DMS53 treated with DMSO at 0.1 percent for 48 hours (cell line): ENCODE results near the gene HIGD1C.

Experiments
- DNase-seq: peaks from one replicate; lab custom pipeline; 2025; ENCODE audit not compliant: unreplicated experiment; lab: John Stamatoyannopoulos, UW

Gene HIGD1C

DNA sequence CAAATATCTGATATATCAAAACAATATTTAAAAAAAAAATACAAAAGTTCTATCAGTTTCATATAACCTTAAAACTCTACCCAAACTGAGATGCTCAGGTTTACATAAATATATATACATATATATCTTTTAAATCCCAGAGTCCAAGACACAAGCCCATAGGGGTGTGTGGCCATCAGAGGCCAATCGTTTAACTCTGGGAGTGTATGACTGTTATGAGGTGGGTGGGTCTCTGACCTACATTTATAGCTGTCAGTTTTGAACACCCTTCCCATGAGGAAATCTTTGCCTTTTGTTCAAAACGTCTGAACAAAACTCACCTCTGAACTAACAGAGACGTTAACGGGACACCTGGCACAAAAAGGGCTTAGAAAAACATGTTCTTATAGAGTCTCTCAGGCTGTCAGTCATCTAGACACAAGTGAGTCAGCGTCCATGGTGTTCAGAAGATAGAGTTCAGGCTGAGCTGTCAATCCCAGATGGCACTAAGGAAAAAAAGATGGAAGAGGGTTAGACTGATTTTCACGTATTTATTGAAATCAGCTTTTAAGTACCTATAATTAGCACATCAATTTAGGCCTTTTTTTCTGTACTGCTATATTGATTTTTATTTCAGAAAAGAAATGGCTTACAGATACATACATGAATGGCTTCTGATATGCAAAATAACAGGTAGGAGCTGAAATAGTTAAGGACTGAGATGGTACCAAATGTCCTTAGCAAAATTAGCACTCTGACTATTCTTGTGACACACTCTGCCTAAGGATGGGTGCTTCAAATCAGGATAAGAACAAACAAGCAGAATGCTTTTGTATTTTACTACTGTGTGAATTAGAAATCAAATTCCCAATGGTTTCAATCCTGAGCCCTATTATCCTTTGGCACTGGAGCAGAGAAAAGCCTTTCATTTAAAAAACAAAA lies 29.2 kb downstream of the HIGD1C start:
- DNase-seq = no peak

GRCh38 chr12:50984586-50985298 lies 32.4 kb downstream of the HIGD1C start:
- no peak for DNase-seq

GRCh38 chr12:50985322-50985721 lies 33.0 kb downstream of the HIGD1C start:
- DNase-seq = no peak

DNA sequence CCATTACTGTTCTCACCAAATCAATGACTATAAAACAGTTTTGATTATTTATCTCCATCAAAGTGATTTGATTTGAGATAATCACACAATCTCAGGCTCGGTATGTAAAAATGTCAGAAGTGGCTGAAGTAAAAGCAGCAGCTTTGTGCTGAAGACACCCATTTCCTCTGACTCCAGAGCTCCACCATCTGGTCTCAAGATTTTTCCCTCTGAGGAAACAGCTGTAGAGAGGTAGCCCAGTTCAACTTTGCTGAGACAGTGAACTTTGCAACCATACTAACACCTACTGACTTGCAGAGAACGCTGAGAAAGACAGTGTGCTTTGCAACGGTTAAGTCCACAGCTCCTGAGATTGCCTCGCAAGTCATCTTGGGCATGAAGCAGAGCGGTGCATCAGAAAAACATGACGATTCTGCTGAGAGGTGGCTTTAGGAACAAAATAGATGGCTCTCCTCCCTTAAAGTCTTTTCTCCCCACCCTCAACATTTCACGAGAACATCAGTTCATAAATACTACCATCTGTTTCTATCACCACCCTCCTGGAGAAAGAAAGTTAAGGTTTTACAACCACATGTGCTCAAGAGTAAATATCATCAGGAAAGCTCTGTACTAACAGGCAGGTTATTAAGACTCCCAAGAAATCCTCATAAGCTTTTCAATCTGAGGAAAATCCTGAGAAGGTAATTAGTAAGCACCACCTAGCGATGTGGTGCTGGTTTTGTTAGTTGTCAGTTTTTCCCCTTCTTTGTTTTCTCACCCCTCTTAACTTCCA lies 34.8 kb downstream of the HIGD1C start:
- DNase-seq = peak; percentile 7

DNA sequence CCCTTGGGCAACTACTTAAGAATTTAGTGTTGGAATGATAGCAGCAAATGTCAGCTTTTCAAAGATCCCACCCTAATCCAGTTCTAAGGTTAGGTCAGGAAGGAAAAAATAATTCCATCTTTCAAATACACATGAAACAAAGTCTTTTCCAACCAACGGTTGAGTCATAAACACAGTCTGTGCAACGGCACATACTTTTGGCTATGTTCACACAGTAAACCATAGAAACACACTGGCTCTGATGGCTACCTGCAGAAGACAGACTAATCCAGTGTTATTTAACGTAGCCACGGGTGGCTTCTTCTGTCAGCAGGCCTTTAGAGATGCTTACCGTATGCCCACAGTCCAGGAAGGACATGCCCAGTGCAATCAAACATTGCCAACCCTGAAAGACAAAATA lies 35.7 kb downstream of the HIGD1C start:
- no peak for DNase-seq

- DNase-seq = no peak
Observed at GRCh38 chr12:50988871-50989270, 36.5 kb downstream of the HIGD1C start.

DNA sequence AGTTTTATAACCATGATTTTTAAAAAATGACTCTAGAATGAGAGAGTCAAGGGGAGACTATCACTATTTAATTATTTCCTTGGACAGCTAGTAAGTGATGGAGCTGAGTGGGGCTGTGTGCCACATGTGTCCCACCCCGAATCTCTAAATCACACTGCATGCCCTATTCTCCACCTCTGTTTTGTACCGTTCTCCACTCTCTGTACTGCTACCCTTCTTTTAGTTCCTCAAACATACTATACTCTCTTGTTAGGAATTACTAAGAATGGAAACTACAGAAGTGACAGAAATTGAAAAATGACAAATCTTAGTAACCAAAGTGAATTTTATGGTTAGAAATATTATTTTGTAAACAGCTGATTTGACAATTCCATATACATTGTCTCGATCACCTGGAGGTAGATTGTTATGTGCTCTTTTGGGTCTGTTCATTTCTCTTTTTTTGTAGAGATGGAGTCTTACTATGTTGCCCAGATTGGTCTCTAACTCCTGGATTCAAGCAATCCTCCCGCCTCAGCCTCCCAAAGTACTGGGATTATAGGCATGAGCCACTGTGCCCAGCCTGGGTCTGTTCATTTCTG lies 37.9 kb downstream of the HIGD1C start:
- DNase-seq = no peak

DNA sequence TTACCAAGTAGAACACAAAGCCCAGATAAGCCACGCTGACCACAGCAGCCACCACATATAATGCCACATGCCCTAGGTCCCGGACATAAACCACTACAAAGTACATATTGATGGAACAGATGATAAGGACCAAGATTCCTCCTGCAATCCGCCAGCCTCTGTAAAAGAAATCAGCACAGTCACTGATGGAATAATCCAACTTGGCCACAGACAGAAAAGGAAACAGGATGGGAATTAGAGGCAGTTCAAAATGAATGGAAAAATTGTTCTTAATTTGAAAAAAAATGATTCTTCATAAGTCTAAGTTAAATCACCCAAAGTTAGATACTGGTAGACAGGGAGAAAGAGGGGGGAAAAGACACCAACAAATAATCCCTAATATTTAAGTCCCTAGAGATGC lies 38.4 kb downstream of the HIGD1C start:
- no peak for DNase-seq

DNA sequence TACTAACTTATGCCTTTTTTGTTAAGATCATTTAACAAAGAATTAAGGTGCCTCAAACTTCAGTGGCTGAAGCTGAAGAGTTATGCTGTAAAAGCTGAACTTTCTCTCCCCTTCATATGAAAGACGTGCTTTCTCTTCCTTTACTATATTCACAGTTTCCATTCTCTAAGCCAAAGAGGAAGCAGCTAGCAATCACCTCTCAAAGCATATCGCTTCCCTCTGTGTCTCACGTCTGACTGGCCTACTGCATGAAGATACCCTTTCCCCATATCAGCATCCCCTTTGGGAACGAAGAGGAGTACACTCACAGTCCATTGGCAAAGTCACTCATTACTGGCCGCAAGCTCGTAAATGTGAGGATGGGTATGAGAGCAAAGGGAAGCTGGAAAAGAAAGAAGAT lies 38.9 kb downstream of the HIGD1C start:
- no peak for DNase-seq

GRCh38 chr12:50992819-50993218 lies 40.5 kb downstream of the HIGD1C start:
- DNase-seq = no peak

- DNase-seq = no peak
Observed at GRCh38 chr12:50999093-50999492, 46.7 kb downstream of the HIGD1C start.

GRCh38 chr12:51000245-51000644 lies 47.9 kb downstream of the HIGD1C start:
- no peak for DNase-seq

- DNase-seq = no peak
Observed at GRCh38 chr12:51001799-51002198, 49.5 kb downstream of the HIGD1C start.

- DNase-seq = no peak
Observed at GRCh38 chr12:51004504-51004903, 52.2 kb downstream of the HIGD1C start.

GRCh38 chr12:51005030-51005429 lies 52.7 kb downstream of the HIGD1C start:
- DNase-seq = no peak

GRCh38 chr12:51005671-51006070 lies 53.3 kb downstream of the HIGD1C start:
- DNase-seq = peak; percentile 46

DNA sequence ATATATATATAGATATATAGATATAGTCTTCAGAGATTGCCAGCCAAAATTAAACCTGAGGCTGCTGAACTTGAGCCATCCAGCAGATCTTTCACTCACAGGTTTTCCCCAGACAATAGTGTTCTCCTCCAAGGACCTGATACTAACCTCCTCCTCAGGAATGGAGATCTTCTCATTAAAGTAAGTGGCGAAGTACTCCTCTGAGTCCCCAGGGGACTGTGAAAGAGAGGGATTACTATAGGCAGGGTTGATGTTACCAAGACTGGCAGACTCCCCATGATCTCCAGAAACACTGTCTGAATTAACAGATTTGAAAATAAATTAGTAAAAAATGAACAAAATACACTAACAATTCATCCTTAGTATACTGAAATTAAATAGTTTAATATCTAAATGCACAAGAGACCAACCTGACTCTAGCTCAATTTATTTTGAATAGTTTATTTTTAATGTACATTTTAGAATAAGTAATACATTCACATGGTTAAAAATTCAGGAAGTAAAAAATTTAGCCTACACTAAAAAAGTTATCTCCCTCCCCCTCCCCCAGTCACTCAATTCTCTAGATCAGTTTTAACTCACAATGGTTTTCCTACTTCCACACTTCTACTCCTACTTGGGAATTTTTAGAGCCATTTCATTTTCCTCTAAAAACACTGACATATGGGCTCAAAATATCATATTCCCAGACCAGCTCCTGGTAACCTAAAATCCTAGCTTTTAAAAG lies 56.1 kb downstream of the HIGD1C start:
- no peak for DNase-seq

DNA sequence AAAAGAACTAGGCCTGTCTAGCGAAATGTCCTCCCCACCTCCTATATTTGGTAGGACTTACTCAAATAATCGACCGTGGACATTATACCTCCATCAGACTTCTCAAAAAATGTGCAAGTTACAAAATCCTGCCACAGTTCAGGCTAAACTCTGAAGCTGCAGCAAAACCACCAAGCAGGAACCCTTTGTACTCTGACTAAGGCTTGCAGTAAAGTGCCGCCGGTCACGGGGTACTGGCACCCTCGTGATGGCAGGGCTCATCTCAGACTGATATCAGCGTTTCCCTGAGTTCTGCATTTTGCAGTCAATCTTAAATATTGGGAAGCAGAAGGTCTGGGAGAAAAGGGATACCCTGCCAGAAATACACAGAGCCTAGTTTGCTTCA lies 56.7 kb downstream of the HIGD1C start:
- DNase-seq = no peak

DNA sequence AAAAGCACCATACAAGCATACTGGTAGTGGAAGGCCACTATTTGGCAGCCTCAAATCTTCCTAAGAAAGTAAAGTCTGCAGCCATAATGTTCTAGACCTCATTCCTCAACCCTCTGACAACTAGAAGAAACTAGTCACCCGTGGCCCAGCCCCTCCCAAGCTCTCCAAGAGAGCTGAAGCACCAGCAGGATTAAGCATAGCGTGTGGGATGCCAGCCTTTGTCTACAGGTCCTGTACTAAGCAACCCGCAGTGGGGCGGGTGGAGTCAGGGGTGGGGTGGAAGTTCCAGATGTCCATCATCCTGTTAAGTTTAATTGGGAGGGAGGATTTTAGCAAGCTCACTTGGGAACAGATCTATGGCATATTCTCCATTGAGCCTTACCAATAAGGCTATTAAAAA lies 59.6 kb downstream of the HIGD1C start:
- DNase-seq = no peak

- DNase-seq = no peak
Observed at GRCh38 chr12:51012570-51013236, 60.4 kb downstream of the HIGD1C start.
